GM18868 (cell line): ENCODE measurements around the gene RAPGEF2.
A peak's percentile ranks its signal among the peaks of the same experiment; 100 is the strongest.

Source experiments
- ATAC-seq: cut with Tn5 transposase; IDR thresholded peaks from one replicate; pipeline ENCODE4 v1.9.1; 2021; ENCODE audit warnings: mild to moderate bottlenecking, moderate library complexity; ENCODE audit not compliant: unreplicated experiment

RAPGEF2 gene

GRCh38 chr4:159272273-159273140, 169.6 kb downstream of the RAPGEF2 start:
- no peak for ATAC-seq

- no peak for ATAC-seq
These were observed 170.2 kb downstream of the RAPGEF2 start for GRCh38 chr4:159273141-159273438.

DNA sequence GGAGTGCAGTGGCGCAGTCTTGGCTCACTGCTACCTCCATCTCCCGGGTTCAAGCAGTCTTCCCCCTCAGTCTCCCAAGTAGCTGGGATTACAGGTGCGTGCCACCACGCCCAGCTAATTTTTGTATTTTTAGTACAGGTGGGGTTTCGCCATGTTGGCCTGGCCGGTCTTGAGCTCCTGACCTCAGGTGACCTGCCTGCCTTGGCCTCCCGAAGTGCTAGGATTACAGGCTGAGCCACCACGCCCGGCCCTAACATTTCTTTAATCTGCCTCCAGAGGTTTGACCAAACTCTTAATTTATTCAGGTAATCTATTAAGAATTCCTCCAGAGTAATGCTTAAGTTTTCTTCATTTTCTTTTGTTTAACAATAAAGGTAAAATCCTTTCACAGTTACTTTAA, 171.0 kb downstream of the RAPGEF2 start:
- ATAC-seq = no peak

GRCh38 chr4:159278399-159278798, 175.5 kb downstream of the RAPGEF2 start:
- ATAC-seq = peak; percentile 43

- ATAC-seq = no peak
These were observed 176.2 kb downstream of the RAPGEF2 start for GRCh38 chr4:159279084-159279483.

DNA sequence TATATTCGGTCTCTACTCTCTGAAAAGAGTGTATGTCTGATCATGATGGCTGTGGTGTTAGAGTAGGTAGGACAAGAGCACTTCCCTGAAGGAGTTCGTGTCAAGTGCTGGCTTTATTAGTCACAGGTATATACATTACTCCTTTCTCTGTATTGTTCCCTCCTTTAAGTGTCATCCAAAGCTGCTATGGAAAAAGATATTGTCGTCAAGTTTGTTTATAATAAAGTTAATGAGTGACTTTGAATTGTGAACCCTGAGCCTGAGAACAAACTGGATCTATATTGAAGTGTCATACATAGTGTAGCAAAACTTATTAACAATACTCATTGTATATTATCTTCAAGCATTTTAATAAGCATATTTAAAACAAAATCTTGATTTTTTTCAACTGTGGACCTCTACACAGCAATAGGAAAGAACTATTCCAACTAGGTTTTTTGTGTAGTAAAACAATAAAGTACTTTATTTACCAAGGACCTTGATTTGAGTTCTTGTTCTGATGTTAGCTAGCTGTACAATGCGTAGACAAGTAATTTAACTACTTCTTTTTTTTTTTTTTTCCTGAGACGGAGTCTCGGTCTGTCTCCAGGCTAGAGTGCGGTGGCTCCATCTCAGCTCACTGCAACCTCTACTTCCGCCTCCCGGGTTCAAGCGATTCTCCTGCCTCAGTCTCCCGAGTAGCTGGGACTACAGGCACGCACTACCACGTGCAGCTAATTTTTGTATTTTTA, 177.7 kb downstream of the RAPGEF2 start:
- no peak for ATAC-seq

GRCh38 chr4:159281771-159282170, 178.9 kb downstream of the RAPGEF2 start:
- ATAC-seq = no peak

GRCh38 chr4:159282329-159282728, 179.4 kb downstream of the RAPGEF2 start:
- ATAC-seq = no peak

- no peak for ATAC-seq
These were observed 180.1 kb downstream of the RAPGEF2 start for GRCh38 chr4:159282944-159283343.

DNA sequence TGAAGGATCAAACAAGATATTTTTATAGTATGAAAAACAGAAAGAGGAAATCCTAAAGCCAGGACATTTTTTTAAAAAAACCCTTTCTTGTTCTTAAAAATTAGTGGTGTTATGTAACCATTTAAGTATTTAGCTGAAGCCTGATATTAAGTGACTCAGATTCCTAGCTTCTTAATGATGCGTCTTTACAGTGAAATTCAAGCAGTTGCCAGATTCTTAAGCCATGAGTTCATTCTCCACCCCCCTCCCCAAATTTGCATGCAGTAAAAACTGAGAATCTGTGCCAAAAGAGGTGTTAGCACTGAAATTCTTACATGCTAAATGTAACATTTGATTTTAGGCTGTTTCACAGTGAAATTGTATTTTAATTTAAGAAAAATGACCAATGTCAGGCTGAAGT, 180.8 kb downstream of the RAPGEF2 start:
- ATAC-seq = no peak

- ATAC-seq = no peak
These were observed 181.2 kb downstream of the RAPGEF2 start for GRCh38 chr4:159284113-159284512.

- no peak for ATAC-seq
These were observed 181.9 kb downstream of the RAPGEF2 start for GRCh38 chr4:159284733-159285132.

GRCh38 chr4:159287767-159288166, 184.9 kb downstream of the RAPGEF2 start:
- no peak for ATAC-seq

- no peak for ATAC-seq
These were observed 186.8 kb downstream of the RAPGEF2 start for GRCh38 chr4:159289682-159290081.

- ATAC-seq = no peak
These were observed 187.6 kb downstream of the RAPGEF2 start for GRCh38 chr4:159290321-159291030.

DNA sequence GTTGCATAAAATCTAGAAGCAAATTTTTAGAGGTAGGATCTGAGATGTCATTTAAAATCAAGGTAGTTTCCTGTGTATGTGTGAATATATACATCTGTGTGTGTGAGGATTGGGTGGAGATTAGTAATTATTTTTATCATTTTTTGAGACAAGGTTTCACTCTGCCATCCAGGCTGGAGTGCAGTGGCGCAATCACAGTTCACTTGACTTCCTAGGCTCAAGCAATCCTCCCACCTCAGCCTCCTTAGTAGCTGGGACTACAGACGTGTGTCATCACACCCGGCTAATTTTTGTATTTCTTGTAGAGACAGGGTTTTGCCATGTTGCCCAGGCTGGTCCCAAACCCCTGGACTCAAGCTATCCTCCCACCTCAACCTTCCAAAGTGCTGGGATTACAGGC, 188.3 kb downstream of the RAPGEF2 start:
- ATAC-seq = no peak

DNA sequence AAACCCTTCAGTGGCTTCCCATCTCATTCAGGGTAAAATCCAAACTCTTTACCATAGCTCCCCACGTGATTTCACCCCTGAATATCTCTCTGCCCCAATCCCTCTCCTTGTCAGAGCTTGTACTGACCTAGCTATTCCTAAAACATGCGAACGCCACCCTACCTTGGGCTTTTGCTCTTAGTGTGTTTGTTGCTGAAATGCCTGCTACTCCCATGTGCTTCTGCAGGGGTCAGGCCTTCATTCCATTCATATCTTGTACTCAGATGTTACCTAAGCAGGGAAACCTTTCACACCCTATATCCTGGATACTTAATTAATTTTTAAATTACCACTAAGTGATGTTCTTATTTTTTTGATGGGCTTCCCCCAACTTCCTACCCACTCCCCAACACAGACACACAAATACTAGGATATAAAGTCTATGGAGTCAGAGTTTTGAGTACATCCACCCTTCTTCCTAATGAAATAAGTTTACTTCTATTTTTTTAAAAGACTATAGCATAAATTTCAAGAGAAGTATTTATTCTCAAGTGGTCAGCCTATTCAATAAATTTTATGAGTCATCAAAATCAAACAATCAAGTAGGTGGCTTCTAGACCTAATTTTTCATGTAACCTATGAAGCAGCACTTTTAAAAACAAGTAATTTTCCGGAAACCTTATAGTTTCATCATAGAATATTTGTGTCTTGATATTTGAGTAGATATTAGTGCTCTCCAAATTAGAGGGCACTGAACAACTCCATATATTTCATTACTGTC, 189.4 kb downstream of the RAPGEF2 start:
- ATAC-seq = no peak

GRCh38 chr4:159293811-159294515, 191.1 kb downstream of the RAPGEF2 start:
- ATAC-seq = no peak

GRCh38 chr4:159296061-159296460, 193.2 kb downstream of the RAPGEF2 start:
- ATAC-seq = no peak

DNA sequence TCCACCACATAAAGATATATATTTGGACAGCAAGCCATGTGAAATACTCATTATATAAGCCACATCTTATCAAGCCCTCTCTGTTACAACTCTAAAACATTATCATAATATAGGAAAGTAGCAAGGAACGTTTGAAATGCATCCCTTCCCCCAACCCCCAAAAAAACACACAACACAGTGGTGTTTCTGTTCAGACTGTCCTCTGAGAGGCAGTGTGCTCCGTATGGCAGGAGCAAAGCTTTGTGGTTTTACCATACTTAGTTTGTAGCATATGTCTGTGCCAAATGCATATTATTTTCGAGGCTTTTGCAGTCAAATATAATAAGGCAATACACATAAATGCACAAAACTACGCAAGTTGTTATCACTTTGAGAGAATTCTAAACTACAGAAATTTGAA, 194.2 kb downstream of the RAPGEF2 start:
- ATAC-seq = peak; percentile 40
